ENCODE data around the gene ROBO1.

Gene ROBO1

DNA sequence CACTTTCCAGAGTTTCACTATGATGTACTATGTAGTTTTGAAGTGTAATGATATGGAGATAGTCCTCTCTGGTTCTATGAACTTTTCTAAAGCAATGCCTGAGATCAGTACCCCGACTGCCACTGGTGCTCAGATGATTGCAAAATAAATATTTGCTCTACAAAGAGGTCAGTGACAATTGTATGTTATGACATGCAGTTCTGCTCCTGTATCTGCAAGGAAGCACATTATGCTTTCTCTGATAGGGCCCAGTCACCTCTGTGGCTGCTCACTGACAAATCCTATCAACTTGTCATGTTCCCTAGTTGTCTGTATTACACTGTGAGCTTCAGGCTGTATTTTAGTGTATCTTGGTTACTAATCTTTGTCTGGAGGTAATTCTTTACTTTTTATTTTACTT, 362.6 kb downstream of the ROBO1 start:
- H3K9me3 ChIP-seq: no peaks in the 10 kb centered on the region
- in situ Hi-C loops (cut with MboI; ENCODE audit: low sequenced_read_pairs): no loop called here
- H3K4me3 ChIP-seq: no peak overlapping the region
- H3K4me1 ChIP-seq: no peaks in the 10 kb centered on the region
- no peaks in the 10 kb centered on the region for H3K27me3 ChIP-seq (ENCODE audit: low read depth)
- no peak for DNase-seq (ENCODE audit: low spot score in 2 of 2)
- no peaks in the 10 kb centered on the region for H3K36me3 ChIP-seq (replicated peaks)

DNA sequence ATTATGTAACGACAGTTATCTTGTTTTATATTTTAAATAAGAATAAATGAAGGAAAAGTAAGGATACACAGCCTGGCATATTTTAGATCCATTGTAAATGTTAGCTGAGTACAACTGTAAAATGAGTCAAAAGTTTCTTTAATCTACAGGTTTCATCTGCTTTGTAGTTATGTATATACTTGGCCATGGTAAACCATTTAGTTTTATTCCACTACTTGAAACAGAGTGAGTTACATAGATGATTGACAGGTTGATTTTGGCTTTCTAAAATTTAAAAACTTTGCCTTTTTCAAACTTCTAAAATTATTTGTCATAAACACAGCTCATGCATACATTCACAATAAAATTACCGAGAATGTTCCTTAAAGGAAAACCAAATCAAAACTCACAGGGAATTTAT, 371.2 kb downstream of the ROBO1 start:
- in situ Hi-C loops (cut with MboI; ENCODE audit: low sequenced_read_pairs): no loop called here

DNA sequence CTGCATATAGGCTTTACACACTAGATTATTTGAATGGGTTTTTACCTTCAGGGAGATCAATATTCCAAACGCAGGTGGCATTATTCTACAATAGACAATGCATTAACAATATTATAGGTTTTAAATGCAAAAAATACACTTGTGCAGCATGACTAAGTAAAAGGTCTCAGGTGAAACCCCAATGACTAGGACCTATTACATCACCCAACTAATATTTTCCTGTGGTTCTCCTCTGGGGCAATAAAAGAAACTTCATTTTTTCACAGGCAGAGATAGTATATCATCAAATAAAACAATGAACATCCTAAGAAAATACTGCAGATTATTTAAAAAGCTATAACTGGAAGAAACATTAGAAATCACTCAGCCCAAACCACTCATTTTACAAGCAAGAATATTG, 375.3 kb downstream of the ROBO1 start:
- in situ Hi-C loops (cut with MboI; ENCODE audit: low sequenced_read_pairs): no loop called here

More for the DNA sequence above, 371.2 kb downstream of the ROBO1 start:
- Histone ChIP-seq H3K36me3 (replicated peaks) (no peaks in the 10 kb centered on the region), H3K4me3 (no peak overlapping the region), H3K27me3 (ENCODE audit: low read depth) (no peaks in the 10 kb centered on the region), H3K9me3 (no peaks in the 10 kb centered on the region), H3K4me1 (no peaks in the 10 kb centered on the region)
- no peak for DNase-seq (ENCODE audit: low spot score in 2 of 2)

DNA sequence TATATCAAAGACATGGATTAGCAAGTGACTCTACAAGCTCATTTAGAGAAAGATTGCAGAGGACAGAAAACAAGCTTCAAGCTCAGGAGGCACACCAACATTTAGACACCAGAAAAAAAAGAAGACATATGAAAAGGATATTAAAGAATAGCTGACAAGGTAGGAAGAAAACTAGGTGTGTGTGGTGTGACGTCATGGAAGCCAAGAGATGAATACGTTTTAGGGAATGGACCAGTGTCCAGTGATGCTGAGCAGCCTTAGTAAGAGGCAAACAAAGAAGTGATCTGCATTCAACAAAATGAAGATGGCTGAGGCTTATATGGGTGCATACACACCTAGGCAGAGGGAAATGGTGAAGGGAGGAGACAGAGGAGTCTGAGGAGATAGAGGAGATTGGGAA, 377.4 kb downstream of the ROBO1 start:
- in situ Hi-C loops (cut with MboI; ENCODE audit: low sequenced_read_pairs): no loop called here
- H3K4me3 ChIP-seq: no peak overlapping the region
- no peaks in the 10 kb centered on the region for H3K9me3 ChIP-seq
- no peaks in the 10 kb centered on the region for H3K27me3 ChIP-seq (ENCODE audit: low read depth)
- H3K36me3 ChIP-seq (replicated peaks): no peaks in the 10 kb centered on the region
- no peak for DNase-seq (ENCODE audit: low spot score in 2 of 2)
- H3K4me1 ChIP-seq: no peaks in the 10 kb centered on the region

More for the DNA sequence above, 375.3 kb downstream of the ROBO1 start:
- H3K9me3 ChIP-seq: no peaks in the 10 kb centered on the region
- H3K4me3 ChIP-seq: no peak overlapping the region
- no peaks in the 10 kb centered on the region for H3K36me3 ChIP-seq (replicated peaks)
- no peaks in the 10 kb centered on the region for H3K27me3 ChIP-seq (ENCODE audit: low read depth)
- no peaks in the 10 kb centered on the region for H3K4me1 ChIP-seq
- DNase-seq (ENCODE audit: low spot score in 2 of 2): no peak

DNA sequence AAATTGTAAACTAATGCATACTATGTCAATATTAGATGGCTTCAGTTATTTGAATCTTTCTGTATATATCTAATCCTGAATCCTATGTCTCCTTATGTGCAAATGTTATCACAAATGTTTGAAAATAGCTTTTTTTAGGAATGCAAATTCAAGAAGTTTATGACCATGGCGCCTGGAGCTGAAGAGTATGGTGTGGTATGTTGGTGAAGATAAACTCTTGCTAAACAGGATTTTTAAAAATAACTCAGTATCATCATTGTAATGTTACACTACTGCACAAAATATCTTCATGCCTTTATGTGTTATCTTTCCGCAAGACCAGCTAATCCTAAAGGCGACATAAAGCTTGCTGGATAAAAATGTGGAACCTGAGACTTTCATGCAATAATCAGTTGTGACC, 382.6 kb downstream of the ROBO1 start:
- DNase-seq (ENCODE audit: low spot score in 2 of 2): no peak
- peaks cover 8% of the 10 kb centered on the region for H3K4me1 ChIP-seq
- no peak overlapping the region for H3K4me3 ChIP-seq
- in situ Hi-C loops (cut with MboI; ENCODE audit: low sequenced_read_pairs): no loop called here
- H3K27me3 ChIP-seq (ENCODE audit: low read depth): no peaks in the 10 kb centered on the region
- no peaks in the 10 kb centered on the region for H3K9me3 ChIP-seq
- H3K36me3 ChIP-seq (replicated peaks): no peaks in the 10 kb centered on the region

DNA sequence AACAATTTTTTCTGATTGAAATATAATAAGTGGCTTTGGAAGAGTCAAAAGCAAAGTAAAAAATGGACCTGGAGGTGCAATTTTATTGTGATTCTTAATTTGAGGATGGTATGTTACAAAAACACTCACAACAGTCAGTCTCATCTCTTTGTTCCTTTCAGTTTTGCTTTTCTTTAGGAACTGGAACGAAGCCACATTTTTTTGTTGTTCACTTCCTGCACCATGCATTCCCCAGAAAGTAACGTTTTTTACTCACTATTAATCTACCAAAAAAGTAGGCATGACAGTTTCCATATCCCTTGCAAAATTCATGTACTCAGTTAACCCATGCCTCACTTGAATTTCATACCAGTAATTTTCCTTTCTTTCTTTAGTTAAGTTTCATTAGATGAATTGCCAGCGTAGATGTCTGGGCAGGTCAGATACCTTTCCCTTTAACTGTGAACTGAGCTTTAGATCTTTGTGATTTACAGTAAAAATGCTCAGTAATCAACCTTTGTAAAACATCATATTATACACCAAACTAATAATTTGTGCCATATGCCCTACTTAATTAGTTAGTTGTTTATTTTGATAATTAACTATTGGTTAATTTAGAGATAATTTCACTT, 384.3 kb downstream of the ROBO1 start:
- Histone ChIP-seq H3K36me3 (replicated peaks) (no peaks in the 10 kb centered on the region), H3K4me3 (no peak overlapping the region), H3K9me3 (no peaks in the 10 kb centered on the region), H3K4me1 (peaks cover 8% of the 10 kb centered on the region), H3K27me3 (ENCODE audit: low read depth) (no peaks in the 10 kb centered on the region)
- in situ Hi-C loops (cut with MboI; ENCODE audit: low sequenced_read_pairs): no loop called here
- DNase-seq (ENCODE audit: low spot score in 2 of 2): no peak

DNA sequence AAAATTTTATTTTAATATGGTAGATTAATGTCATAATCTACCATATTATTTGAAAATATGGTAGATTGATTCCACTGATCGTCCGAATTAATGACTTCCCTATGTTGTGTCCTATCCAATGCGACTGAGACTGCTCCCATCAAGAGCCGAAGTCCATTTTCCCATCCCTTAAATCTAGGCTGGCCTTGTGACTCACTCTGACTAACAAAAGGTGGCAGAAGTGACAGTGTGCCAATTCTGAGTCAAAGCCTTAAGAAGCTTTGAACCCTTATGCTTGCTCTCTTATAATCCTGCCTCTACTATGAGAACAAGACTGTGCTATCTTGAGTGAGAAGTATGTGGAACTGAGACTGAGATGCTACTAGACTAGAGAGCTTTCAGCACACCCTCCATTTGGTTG, 387.2 kb downstream of the ROBO1 start:
- Histone ChIP-seq H3K9me3 (no peaks in the 10 kb centered on the region), H3K36me3 (replicated peaks) (no peaks in the 10 kb centered on the region), H3K4me1 (peaks cover 8% of the 10 kb centered on the region), H3K4me3 (no peak overlapping the region), H3K27me3 (ENCODE audit: low read depth) (no peaks in the 10 kb centered on the region)
- no peak for DNase-seq (ENCODE audit: low spot score in 2 of 2)
- in situ Hi-C loops (cut with MboI; ENCODE audit: low sequenced_read_pairs): no loop called here

DNA sequence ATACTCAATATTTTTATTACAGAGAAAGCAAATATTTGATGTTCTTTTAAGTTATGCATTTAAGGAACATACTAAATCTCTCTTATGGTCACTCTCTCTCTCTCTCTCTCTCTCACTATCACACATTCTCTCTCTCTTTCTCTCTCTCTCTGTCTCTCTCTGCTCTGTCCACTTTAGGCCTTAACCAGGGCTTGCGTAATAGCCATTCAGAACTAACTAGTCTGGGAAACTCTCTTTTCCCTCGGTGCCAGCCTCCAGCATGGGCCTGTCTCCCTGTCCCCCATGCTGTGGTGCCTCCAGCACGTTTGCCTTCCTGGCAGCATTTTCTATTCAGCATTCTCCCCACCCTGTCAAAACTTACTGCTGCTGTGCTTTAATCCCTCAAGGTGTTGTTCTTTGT, 389.7 kb downstream of the ROBO1 start:
- no peak for DNase-seq (ENCODE audit: low spot score in 2 of 2)
- H3K9me3 ChIP-seq: no peaks in the 10 kb centered on the region
- peaks cover 3% of the 10 kb centered on the region for H3K4me1 ChIP-seq
- H3K36me3 ChIP-seq (replicated peaks): no peaks in the 10 kb centered on the region
- no peaks in the 10 kb centered on the region for H3K27me3 ChIP-seq (ENCODE audit: low read depth)
- no peak overlapping the region for H3K4me3 ChIP-seq
- in situ Hi-C loops (cut with MboI; ENCODE audit: low sequenced_read_pairs): no loop called here

DNA sequence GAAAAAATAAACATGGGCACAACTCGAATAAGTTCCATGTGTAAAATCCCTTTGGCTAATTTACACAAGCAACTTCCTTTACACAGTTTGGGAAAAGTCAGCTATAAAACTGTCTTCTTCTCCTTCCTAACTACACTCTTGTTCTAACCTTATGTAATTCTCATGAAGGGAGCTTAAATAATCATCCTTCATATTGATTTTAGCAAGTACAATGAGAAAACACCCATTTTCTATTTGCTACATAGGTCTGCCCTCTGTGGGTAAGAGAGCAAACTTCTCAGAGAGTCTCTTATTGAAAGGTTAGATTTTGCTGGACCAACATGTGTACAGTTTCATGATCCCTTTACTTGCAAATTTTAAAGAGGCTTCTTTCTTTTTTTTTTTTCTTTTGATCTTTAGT, 398.5 kb downstream of the ROBO1 start:
- DNase-seq (ENCODE audit: low spot score in 2 of 2): peak in 1 of 2 experiments; percentile 32
- no peaks in the 10 kb centered on the region; the same call in 1 of the 2 replicates for H3K9me3 ChIP-seq
- peaks cover 2% of the 10 kb centered on the region; the same call in 1 of the 2 replicates for H3K4me1 ChIP-seq
- H3K27me3 ChIP-seq (ENCODE audit: low read depth): no peaks in the 10 kb centered on the region
- no peak overlapping the region for H3K4me3 ChIP-seq
- in situ Hi-C loops (cut with MboI; ENCODE audit: low sequenced_read_pairs): loop anchor here (10.0 to 25.0 kb wide), 2 partner anchors 282 to 705 kb away; no protein-coding TSS in a partner anchor
- H3K36me3 ChIP-seq (replicated peaks): no peaks in the 10 kb centered on the region

DNA sequence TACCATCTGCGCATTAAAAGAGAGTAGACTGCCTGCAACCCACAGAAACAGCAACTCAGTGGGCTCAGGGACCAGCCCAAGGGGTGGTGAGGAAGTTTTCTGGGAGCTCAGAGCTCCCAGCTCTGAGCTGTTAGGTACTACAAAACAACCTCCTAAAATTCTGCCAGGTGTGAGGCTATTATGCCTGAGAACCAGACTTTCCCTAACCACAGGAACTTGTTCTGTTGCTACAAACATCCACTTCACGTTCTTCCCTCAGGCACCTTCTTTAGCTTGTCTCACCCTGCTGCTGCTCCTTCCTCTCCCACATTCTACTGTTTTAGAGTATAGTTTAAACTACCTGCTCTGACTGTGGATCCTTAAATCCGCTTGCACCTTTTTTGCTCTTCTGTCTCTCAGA, 399.4 kb downstream of the ROBO1 start:
- no peak for DNase-seq (ENCODE audit: low spot score in 2 of 2)
- Histone ChIP-seq H3K36me3 (replicated peaks) (no peaks in the 10 kb centered on the region), H3K27me3 (ENCODE audit: low read depth) (no peaks in the 10 kb centered on the region), H3K4me1 (peaks cover 2% of the 10 kb centered on the region; the same call in 1 of the 2 replicates), H3K9me3 (no peaks in the 10 kb centered on the region; the same call in 1 of the 2 replicates), H3K4me3 (no peak overlapping the region)
- in situ Hi-C loops (cut with MboI; ENCODE audit: low sequenced_read_pairs): loop anchor here (10.0 to 25.0 kb wide), 2 partner anchors 281 to 704 kb away; no protein-coding TSS in a partner anchor

DNA sequence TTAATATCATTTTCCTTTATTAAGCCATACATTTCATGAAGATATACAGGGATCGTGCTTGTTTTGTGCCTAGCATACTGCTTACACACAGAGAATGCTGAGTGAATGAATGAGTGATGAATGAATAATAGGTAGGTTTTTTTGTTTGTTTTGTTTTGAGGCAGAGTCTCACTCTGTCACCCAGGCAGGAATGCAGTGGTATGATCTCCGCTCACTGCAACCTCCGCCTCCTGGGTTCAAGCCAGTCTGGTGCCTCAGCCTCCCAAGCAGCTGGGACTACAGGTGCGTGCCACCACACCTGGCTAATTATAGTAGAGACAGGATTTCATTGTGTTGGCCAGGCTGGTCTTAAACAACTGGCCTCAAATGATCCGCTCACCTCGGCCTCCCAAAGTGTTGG, 400.0 kb downstream of the ROBO1 start:
- in situ Hi-C loops (cut with MboI; ENCODE audit: low sequenced_read_pairs): loop anchor here (10.0 to 25.0 kb wide), 2 partner anchors 281 to 703 kb away; no protein-coding TSS in a partner anchor
- H3K27me3 ChIP-seq (ENCODE audit: low read depth): no peaks in the 10 kb centered on the region; the same call in 1 of the 2 replicates

DNA sequence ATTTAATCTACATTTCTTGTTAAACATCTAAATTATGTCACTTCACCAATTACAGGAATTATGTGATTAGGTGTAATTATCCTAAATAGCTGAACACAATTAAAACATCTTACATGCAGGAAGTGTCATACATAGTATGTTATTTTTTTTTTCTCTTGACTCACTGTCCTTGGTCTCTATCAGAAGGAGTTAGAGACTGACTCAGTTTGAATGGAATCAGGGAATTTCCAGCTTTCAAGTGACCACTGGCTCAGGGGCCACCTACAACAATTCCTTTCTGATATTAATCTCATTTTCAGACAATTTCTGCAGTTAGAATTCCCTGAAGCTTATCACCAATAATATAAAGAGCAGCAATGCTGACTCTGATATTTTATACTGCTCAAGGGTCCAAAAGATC, 400.7 kb downstream of the ROBO1 start:
- peaks cover 4% of the 10 kb centered on the region; the same call in 1 of the 2 replicates for H3K4me1 ChIP-seq
- H3K9me3 ChIP-seq: no peaks in the 10 kb centered on the region; the same call in 1 of the 2 replicates
- H3K27me3 ChIP-seq (ENCODE audit: low read depth): peaks cover 4% of the 10 kb centered on the region
- no peak for DNase-seq (ENCODE audit: low spot score in 2 of 2)
- H3K4me3 ChIP-seq: no peak overlapping the region
- no peaks in the 10 kb centered on the region for H3K36me3 ChIP-seq (replicated peaks)
- in situ Hi-C loops (cut with MboI; ENCODE audit: low sequenced_read_pairs): loop anchor here (10.0 to 25.0 kb wide), 2 partner anchors 280 to 702 kb away; no protein-coding TSS in a partner anchor

More for the DNA sequence above, 400.0 kb downstream of the ROBO1 start:
- DNase-seq (ENCODE audit: low spot score in 2 of 2): no peak
- H3K9me3 ChIP-seq: no peaks in the 10 kb centered on the region; the same call in 1 of the 2 replicates
- H3K4me3 ChIP-seq: no peak overlapping the region
- H3K36me3 ChIP-seq (replicated peaks): no peaks in the 10 kb centered on the region
- H3K4me1 ChIP-seq: peaks cover 2% of the 10 kb centered on the region; the same call in 1 of the 2 replicates

DNA sequence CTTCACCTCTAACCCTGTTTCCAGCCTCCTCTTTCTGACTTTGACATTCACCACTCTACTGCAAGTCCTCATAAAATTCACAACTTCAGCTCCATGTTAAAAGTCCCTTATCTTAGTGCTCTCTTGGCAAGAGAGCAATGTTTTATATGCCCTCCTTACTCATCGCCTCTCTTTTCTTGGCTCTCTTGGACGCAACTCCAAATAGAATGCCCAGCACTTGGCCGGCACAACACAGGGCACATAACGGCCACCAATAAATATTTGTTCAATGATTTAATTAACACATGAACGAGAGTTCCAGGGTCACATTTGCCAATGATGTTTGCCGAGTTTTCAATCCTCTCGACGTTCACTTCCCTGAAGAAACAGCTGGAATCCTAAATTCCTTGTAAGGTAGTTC, 401.4 kb downstream of the ROBO1 start:
- in situ Hi-C loops (cut with MboI; ENCODE audit: low sequenced_read_pairs): loop anchor here (10.0 to 25.0 kb wide), 2 partner anchors 279 to 702 kb away; no protein-coding TSS in a partner anchor
- no peak for DNase-seq (ENCODE audit: low spot score in 2 of 2)
- Histone ChIP-seq H3K4me3 (no peak overlapping the region), H3K9me3 (no peaks in the 10 kb centered on the region; the same call in 1 of the 2 replicates), H3K4me1 (peaks cover 5% of the 10 kb centered on the region; the same call in 1 of the 2 replicates), H3K36me3 (replicated peaks) (no peaks in the 10 kb centered on the region), H3K27me3 (ENCODE audit: low read depth) (peaks cover 5% of the 10 kb centered on the region)

DNA sequence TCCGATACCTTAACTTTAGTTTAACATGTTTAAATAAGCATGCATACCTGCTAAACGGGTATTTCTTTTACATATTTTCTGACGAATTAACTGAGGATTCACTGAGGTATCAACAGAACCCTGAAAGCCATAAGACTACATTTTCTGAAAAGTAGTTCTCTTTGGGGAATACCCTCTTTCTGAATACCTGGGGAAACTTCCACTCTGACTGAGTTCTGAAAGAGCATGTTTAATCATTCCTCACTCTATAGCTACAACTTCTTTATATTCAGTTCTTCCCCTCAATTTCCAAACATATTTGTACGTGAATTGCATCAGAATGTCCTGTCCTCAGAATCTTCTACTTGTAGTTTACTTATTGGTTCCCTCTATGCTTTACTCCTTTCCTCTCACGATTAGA, 403.0 kb downstream of the ROBO1 start:
- H3K4me3 ChIP-seq: no peak overlapping the region
- no peaks in the 10 kb centered on the region for H3K9me3 ChIP-seq
- H3K36me3 ChIP-seq (replicated peaks): no peaks in the 10 kb centered on the region
- DNase-seq (ENCODE audit: low spot score in 2 of 2): no peak
- H3K27me3 ChIP-seq (ENCODE audit: low read depth): peaks cover 5% of the 10 kb centered on the region
- in situ Hi-C loops (cut with MboI; ENCODE audit: low sequenced_read_pairs): loop anchor here (10.0 to 25.0 kb wide), 2 partner anchors 277 to 700 kb away; no protein-coding TSS in a partner anchor
- H3K4me1 ChIP-seq: peaks cover 5% of the 10 kb centered on the region; the same call in 1 of the 2 replicates

Measured in HAP-1 (cell line).